GM12878 (cell line): ENCODE measurements around the gene SMIM9. TPM values are rescaled to one million over a fixed set of nuclear protein-coding genes. Genes with fewer than 3 reads are reported as not detected.

Source experiments
- ATAC-seq: fragments of 200-7000 bp; cut with Tn5 transposase; 3 replicates; pipeline ENCODE4 v1.9.1; 2020; ENCODE audit warnings: mild to moderate bottlenecking, moderate library complexity
- BruUV-seq: library from RNA; stranded (reverse); fragments of 400-500 nt; replicated peaks from 2 replicates; lab custom pipeline; 2021; lab: Mats Ljungman, UMichigan
- CTCF ChIA-PET: fragments of 300-600 bp; sonication (Branson Sonifier 250); formaldehyde crosslinking; extraction: SDS; loops from one replicate; lab custom pipeline; 2021; ENCODE audit warnings: inconsistent platforms; lab: Yijun Ruan, JAX
- POLR2A ChIA-PET: fragments of 350-600 bp; formaldehyde crosslinking; extraction: SDS; loops from one replicate; lab custom pipeline; 2021; ENCODE audit warnings: inconsistent platforms; lab: Charles Lee
- RAD21 ChIA-PET: fragments of 300-600 bp; sonication (Branson Sonifier 250); formaldehyde crosslinking; loops from one replicate; lab custom pipeline; 2023; ENCODE audit warnings: antibody characterized with exemption; ENCODE audit not compliant: unreplicated experiment; lab: Charles Lee
- SMC1A ChIA-PET: fragments of 300-600 bp; sonication (Branson Sonifier 250); formaldehyde crosslinking; loops from one replicate; lab custom pipeline; 2023; ENCODE audit not compliant: unreplicated experiment, uncharacterized antibody; lab: Charles Lee
- DNase-seq: peaks from one replicate; pipeline ENCODE4 v3.0.0-alpha.2; 2011; ENCODE audit warnings: low read depth, low spot score
- FAIRE-seq: peaks from 3 replicates; lab custom pipeline; 2011; peaks lifted over from hg19 to GRCh38; lab: Jason Lieb, UNC
- H2AFZ ChIP-seq: 2 replicates; pipeline ENCODE4 v1.6.0; 2011; ENCODE audit warnings: low read depth, low read length, control low read depth; ENCODE audit not compliant: control insufficient read depth
- H3K27ac ChIP-seq: 2 replicates; pipeline ENCODE4 v1.5.1; 2011; ENCODE audit warnings: control low read depth; ENCODE audit not compliant: control insufficient read depth, insufficient read depth
- H3K27me3 ChIP-seq, 2 experiments: replicated peaks in 1 of 2; 2 replicates each; pipeline versions ENCODE4 v1.6.0 to v1.6.1; 2011; ENCODE audit warnings: low read length in 1 of 2; ENCODE audit not compliant: control insufficient read depth in 2 of 2, insufficient read depth in 2 of 2
- H3K36me3 ChIP-seq, 2 experiments: 2 replicates each; pipeline ENCODE4 v1.5.1; 2011; ENCODE audit warnings: low read length in 1 of 2; ENCODE audit not compliant: control insufficient read depth in 2 of 2, insufficient read depth in 2 of 2
- H3K4me1 ChIP-seq: 2 replicates; pipeline ENCODE4 v1.6.1; 2011; ENCODE audit warnings: mild to moderate bottlenecking, low read length, moderate library complexity, mixed read lengths; ENCODE audit not compliant: control insufficient read depth, insufficient read depth
- H3K4me2 ChIP-seq: 2 replicates; pipeline ENCODE4 v1.6.0; 2011; ENCODE audit warnings: control low read depth; ENCODE audit not compliant: control insufficient read depth, insufficient read depth
- H3K4me3 ChIP-seq: fragments of 200-600 bp; sonication (generic); 2 replicates; pipeline ENCODE4 v1.5.1; 2016
- H3K79me2 ChIP-seq: 2 replicates; pipeline ENCODE4 v1.6.0; 2011; ENCODE audit warnings: low read length; ENCODE audit not compliant: control insufficient read depth, insufficient read depth
- H3K9ac ChIP-seq: 2 replicates; pipeline ENCODE4 v1.8.0; 2011; ENCODE audit warnings: low read length, control low read depth, mixed read lengths; ENCODE audit not compliant: control insufficient read depth, insufficient read depth
- H3K9me3 ChIP-seq: replicated peaks from 3 replicates; pipeline ENCODE4 v1.5.1; 2011; ENCODE audit warnings: mild to moderate bottlenecking, low read length; ENCODE audit not compliant: control insufficient read depth, insufficient read depth
- H4K20me1 ChIP-seq: 2 replicates; pipeline ENCODE4 v1.6.0; 2011; ENCODE audit not compliant: control insufficient read depth, insufficient read depth
- BACH1 ChIP-seq: fragments of 450-650 bp; IDR thresholded peaks from 2 replicates; pipeline ENCODE4 v1.6.1; 2017; ENCODE audit warnings: mild to moderate bottlenecking, borderline replicate concordance
- BCL3 ChIP-seq: IDR thresholded peaks from 2 replicates; pipeline ENCODE4 v1.6.1; 2011; ENCODE audit warnings: borderline replicate concordance, low read depth, mild to moderate bottlenecking, moderate library complexity, low read length; ENCODE audit not compliant: insufficient read depth, poor library complexity, severe bottlenecking
- BRCA1 ChIP-seq: IDR thresholded peaks from 2 replicates; pipeline ENCODE4 v1.6.1; 2011; ENCODE audit warnings: low read depth, low read length, improper control_type of control experiment
- CHD4 ChIP-seq: fragments of 200-600 bp; sonication (generic); IDR thresholded peaks from 2 replicates; pipeline ENCODE4 v1.6.1; 2016; ENCODE audit warnings: mild to moderate bottlenecking
- EED ChIP-seq: sonication (generic); IDR thresholded peaks from 2 replicates; pipeline ENCODE4 v1.6.1; 2016; ENCODE audit warnings: antibody characterized with exemption, low read depth
- FOXM1 ChIP-seq: IDR thresholded peaks from 2 replicates; pipeline ENCODE4 v1.6.1; 2012; ENCODE audit warnings: low read depth, mild to moderate bottlenecking, inconsistent platforms, low read length, moderate library complexity
- IKZF1 ChIP-seq: fragments of 450-650 bp; conservative IDR thresholded peaks from 2 replicates; pipeline ENCODE4 v1.6.1; 2017; ENCODE audit warnings: antibody characterized with exemption, mild to moderate bottlenecking
- NR2C2 ChIP-seq: IDR thresholded peaks from 2 replicates; pipeline ENCODE4 v1.6.1; 2011; ENCODE audit warnings: borderline replicate concordance, low read depth; ENCODE audit not compliant: control insufficient read depth, insufficient read length
- NR2F1 ChIP-seq: fragments of 450-650 bp; conservative IDR thresholded peaks from 2 replicates; pipeline ENCODE4 v1.6.1; 2017; ENCODE audit warnings: mild to moderate bottlenecking
- NRF1 ChIP-seq: conservative IDR thresholded peaks from 2 replicates; pipeline ENCODE4 v1.6.1; 2011; ENCODE audit warnings: mild to moderate bottlenecking, low read depth, low read length, improper control_type of control experiment
- PBX3 ChIP-seq: IDR thresholded peaks from 2 replicates; pipeline ENCODE4 v1.6.1; 2011; ENCODE audit warnings: mild to moderate bottlenecking, low read depth, low read length, moderate library complexity; ENCODE audit not compliant: insufficient replicate concordance
- PKNOX1 ChIP-seq: fragments of 450-650 bp; IDR thresholded peaks from 2 replicates; pipeline ENCODE4 v1.6.1; 2016; ENCODE audit warnings: mild to moderate bottlenecking
- POLR2A ChIP-seq: IDR thresholded peaks from 2 replicates; pipeline ENCODE4 v1.6.1; 2011; ENCODE audit warnings: low read depth, mild to moderate bottlenecking, low read length
- RB1 ChIP-seq: fragments of 450-650 bp; formaldehyde crosslinking; IDR thresholded peaks from 2 replicates; pipeline ENCODE4 v1.6.1; 2017; ENCODE audit warnings: mild to moderate bottlenecking, borderline replicate concordance
- RCOR1 ChIP-seq: conservative IDR thresholded peaks from 2 replicates; pipeline ENCODE4 v1.6.1; 2012; ENCODE audit warnings: low read depth, low read length, improper control_type of control experiment
- RFX5 ChIP-seq: IDR thresholded peaks from 2 replicates; pipeline ENCODE4 v1.6.1; 2011; ENCODE audit warnings: low read depth, low read length, improper control_type of control experiment
- SP1 ChIP-seq: IDR thresholded peaks from one replicate; pipeline ENCODE4 v1.6.1; 2011; ENCODE audit warnings: low read depth, low read length
- SRF ChIP-seq, 2 experiments: IDR thresholded peaks; 2 replicates each; pipeline ENCODE4 v1.6.1; 2011; ENCODE audit warnings: low read depth in 2 of 2, low read length in 2 of 2, mild to moderate bottlenecking in 1 of 2, moderate library complexity in 1 of 2
- TCF7 ChIP-seq: IDR thresholded peaks from 2 replicates; pipeline ENCODE4 v1.6.1; 2014; ENCODE audit warnings: antibody characterized with exemption, borderline replicate concordance
- USF2 ChIP-seq: IDR thresholded peaks from 2 replicates; pipeline ENCODE4 v1.6.1; 2011; ENCODE audit warnings: low read depth, low read length, improper control_type of control experiment, borderline replicate concordance
- WGBS: methylation state at CpG from one replicate; pipeline ENCODE4 v1.1.6; 2016; ENCODE audit warnings: low lambda C conversion rate; ENCODE audit not compliant: insufficient replicate concordance, insufficient coverage; ENCODE audit errors: missing lambda C conversion rate; 5-methylcytosine and 5-hydroxymethylcytosine counted together
- in situ Hi-C: fragments of 300-500 bp; cut with MboI; formaldehyde crosslinking; loops from 9 replicates; pipeline ENCODE4 v1.14.3; 2018; ENCODE audit warnings: mixed read lengths
- intact Hi-C: fragments of 100-400 bp; cut with micrococcal nuclease; formaldehyde crosslinking; loops from one replicate; pipeline ENCODE4 v1.14.2; 2022; ENCODE audit not compliant: unreplicated experiment
- polyA plus RNA-seq, 11 experiments: library from polyadenylated mRNA; depleted of rRNA in 4 of 11; unstranded in 6 of 11; stranded (reverse) in 5 of 11; fragments of >200 nt; fragmentation: Nextera tagmentation in 4 of 11; fragmentation: Illumina TruSeq in 1 of 11; extraction: Ambion mirVana in 4 of 11; extraction: Trizol in 1 of 11; gene quantifications; 1 replicate in 1 of 11; 2 replicates in 10 of 11; pipeline versions ENCODE4 v1.2.1 to v1.2.3, GENCODE V29; 2011 to 2016; ENCODE audit warnings: inconsistent platforms in 2 of 11, missing spikeins in 2 of 11, low read depth in 1 of 11
- total RNA-seq, 4 experiments: library from RNA; depleted of rRNA in 3 of 4; stranded (reverse); fragments of >200 nt in 3 of 4; fragmentation: Illumina TruSeq in 1 of 4; extraction: Trizol in 1 of 4; gene quantifications; 2 replicates each; pipeline versions ENCODE4 v1.2.1 to v1.2.3, GENCODE V29; 2013 to 2021

SMIM9 gene
- total and polyA plus RNA-seq, 10 of the 15 experiments (the other 5 are each of a cell fraction or from before 2014, with no cell fraction given), result not detected

GRCh38 chrX:154804957-154805695 lies 29.3 kb downstream of the SMIM9 start, which contains the start of gene MPP1:
MPP1 (minus strand) TSS chrX:154805485; CDS start chrX:154805373, 112 bp downstream.
- RAD21 ChIA-PET, result interaction anchor here (1.0 to 2.1 kb wide), 3 partner anchors 14 to 41 kb away, joined by 4 to 8 read pairs (median 4); no protein-coding TSS in a partner anchor
- CTCF ChIA-PET, result interaction anchor here (0.9 to 1.8 kb wide), 4 partner anchors 19 to 57 kb away, joined by 3 to 5 read pairs (median 4); no protein-coding TSS in a partner anchor
- H3K27me3 ChIP-seq, result no peaks in the 10 kb centered on the region
- peak within 1 kb of the TSS; percentile 80 for H2AFZ ChIP-seq
- 35% methylated on average over 60 of the region's 65 CpGs for WGBS
- no peaks in the 10 kb centered on the region for H4K20me1 ChIP-seq
- ATAC-seq, result peak; percentile 99
- DNase-seq, result peak; percentile 36
- no peaks in the 10 kb centered on the region for H3K36me3 ChIP-seq
- BruUV-seq, result TSS peak; percentile 64
- H3K9ac ChIP-seq, result peak within 1 kb of the TSS; percentile 60
- intact Hi-C loops (loop anchor here (2.0 kb wide), 1 partner anchor 42 kb away; the partner anchor contains the start of gene DKC1), in situ Hi-C loops (no loop called here)
- no peak within 1 kb of the TSS for H3K27ac ChIP-seq
- H3K4me2 ChIP-seq, result peak within 1 kb of the TSS; percentile 84
- FAIRE-seq, result no peak
- H3K4me3 ChIP-seq, result peak within 1 kb of the TSS; percentile 70
- SMC1A ChIA-PET, result interaction anchor here (0.7 to 3.7 kb wide), 6 partner anchors 8 to 57 kb away, joined by 3 to 19 read pairs (median 4); no protein-coding TSS in a partner anchor
- H3K4me1 ChIP-seq, result no peaks in the 10 kb centered on the region
- no peaks in the 10 kb centered on the region; the same call in 2 of the 3 replicates for H3K9me3 ChIP-seq
- no peaks in the 10 kb centered on the region for H3K79me2 ChIP-seq
- POLR2A ChIA-PET, result interaction anchor here (0.8 to 2.0 kb wide), 5 partner anchors 14 to 42 kb away, joined by 3 to 14 read pairs (median 3); no protein-coding TSS in a partner anchor
- peak; percentile 57 for TF ChIP-seq IKZF1
- TF ChIP-seq NRF1, result no peak
- peak; percentile 57 for TF ChIP-seq POLR2A
- 0 out of 2 replicates have a peak, but pooled peaks have one; percentile 13 for TF ChIP-seq EED
- TF ChIP-seq BACH1, result 0 out of 2 replicates have a peak, but pooled peaks have one; percentile 29
- TF ChIP-seq BRCA1, result no peak
- TF ChIP-seq NR2F1, result no peak
- peak; percentile 35 to 57; a peak in 1 of 4 replicates for TF ChIP-seq SRF (IDR thresholded peaks at IDR 0.05; ENCODE audit: low read depth in 2 of 2, low read length in 2 of 2)
- peak; percentile 89 for TF ChIP-seq PKNOX1
- TF ChIP-seq TCF7, result no peak
- TF ChIP-seq USF2, result no peak
- no peak for TF ChIP-seq RFX5
- no peak for TF ChIP-seq FOXM1
- peak; percentile 22 for TF ChIP-seq SP1
- peak; percentile 69 for TF ChIP-seq PBX3
- TF ChIP-seq NR2C2, result no peak
- no peak for TF ChIP-seq CHD4
- no peak for TF ChIP-seq BCL3
- no peak for TF ChIP-seq RCOR1
- peak; percentile 47; the same call in 1 of the 2 replicates for TF ChIP-seq RB1
